Ecto neural progenitor cell (in vitro differentiated cells): Measurements from ENCODE around the gene SIGLEC6.
"Not testable (repeated sequence)": the region's sequence is repeated elsewhere in the genome, so short reads cannot be mapped to it uniquely, and the experiment has no call there.

Source experiments
- DNase-seq: peaks from one replicate; pipeline ENCODE4 v3.0.0-alpha.2; 2018; ENCODE audit warnings: low spot score

SIGLEC6 gene

DNA sequence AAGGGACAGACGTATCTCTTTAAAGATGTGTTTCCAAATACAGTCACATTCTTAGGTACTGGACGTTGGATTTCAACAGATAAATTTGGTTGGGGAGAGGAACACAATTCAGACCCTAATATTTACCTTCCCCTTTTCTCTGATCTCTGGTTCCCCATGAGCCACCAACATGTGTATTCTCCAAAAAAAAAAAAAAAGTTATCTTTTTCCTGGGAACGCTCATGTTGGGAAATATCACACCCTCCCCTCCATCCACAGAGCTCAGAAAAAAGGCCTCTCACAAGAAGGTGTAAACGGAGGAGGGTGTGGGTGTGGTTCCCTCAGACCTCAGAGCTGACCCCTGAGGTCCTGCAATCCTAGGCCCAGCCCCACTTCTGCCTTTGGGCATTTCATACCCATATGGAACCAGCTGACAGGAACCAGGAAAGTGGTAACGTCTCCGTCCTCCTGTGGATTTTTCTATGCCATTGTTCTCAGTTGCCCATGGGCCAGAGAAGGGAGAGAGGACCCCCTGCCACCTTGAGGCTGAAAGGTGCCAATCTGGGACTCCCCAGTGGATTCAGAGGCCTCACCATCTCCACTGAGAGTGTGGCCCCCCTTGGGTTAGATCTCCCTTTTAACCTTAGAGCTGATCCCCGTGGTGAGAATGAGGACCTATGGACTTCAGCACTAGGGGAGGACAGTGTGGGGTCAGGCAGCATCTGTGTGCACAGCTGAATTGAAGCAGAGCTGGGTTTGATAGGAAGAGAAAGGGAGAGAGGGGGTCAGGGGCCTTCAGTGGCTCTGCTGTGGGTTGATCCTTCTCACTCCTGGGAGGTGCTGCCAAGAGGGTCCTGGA lies 21.4 kb downstream of the SIGLEC6 start:
- no peak for DNase-seq

GRCh38 chr19:51508059-51508733 lies 23.3 kb downstream of the SIGLEC6 start:
- DNase-seq: no peak

- no peak for DNase-seq
Observed at GRCh38 chr19:51507640-51508058, 23.8 kb downstream of the SIGLEC6 start.

DNA sequence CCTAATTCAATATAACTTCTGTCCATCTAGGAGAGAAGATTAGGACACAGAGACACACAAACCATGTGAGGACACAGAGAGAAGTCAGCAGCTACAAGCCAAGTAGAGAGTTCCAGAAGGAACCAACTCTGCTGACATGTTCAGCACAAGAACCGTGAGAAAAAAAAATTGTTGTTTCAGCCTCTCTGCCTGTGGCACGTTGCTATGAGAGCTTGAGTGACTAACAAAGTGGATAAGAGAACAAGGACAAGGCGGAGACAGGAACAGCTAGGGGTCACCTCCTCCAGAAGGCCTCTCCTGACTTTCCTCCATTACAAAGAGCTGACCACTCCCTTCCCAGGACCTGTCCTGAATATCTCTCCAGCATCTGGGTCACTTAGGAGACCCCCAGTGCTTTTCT lies 24.3 kb downstream of the SIGLEC6 start:
- no peak for DNase-seq

- no peak for DNase-seq
Observed at GRCh38 chr19:51505904-51506303, 25.6 kb downstream of the SIGLEC6 start.

DNA sequence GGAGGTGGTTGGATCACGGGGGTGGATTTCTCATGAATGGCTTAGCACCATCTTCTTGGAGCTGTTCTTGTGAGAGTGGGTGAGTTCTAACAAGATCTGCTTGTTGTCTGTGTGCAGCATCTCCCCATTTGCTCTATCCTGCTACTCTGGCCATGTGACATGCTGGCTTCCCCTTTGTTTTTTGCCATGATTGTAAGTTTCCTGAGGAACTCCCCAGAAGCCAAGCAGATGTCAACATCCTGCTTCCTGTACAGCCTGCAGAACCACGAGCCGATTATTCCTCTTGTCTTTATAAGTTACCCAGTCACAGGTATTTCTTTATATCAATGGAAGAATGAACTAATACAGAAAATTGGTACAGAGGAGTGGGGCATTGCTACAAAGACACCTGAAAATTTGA lies 27.6 kb downstream of the SIGLEC6 start:
- no peak for DNase-seq

GRCh38 chr19:51503286-51503817 lies 28.1 kb downstream of the SIGLEC6 start:
- no peak for DNase-seq

GRCh38 chr19:51501594-51502263 lies 29.7 kb downstream of the SIGLEC6 start, which contains the start of gene SIGLEC12:
TSS of gene SIGLEC12 (minus strand) at chr19:51501800. CDS start at chr19:51501733, 67 bp downstream.
- DNase-seq: no peak

- DNase-seq: not testable (repeated sequence)
Observed at GRCh38 chr19:51500931-51501330, 30.5 kb downstream of the SIGLEC6 start.

GRCh38 chr19:51497666-51498065 lies 33.8 kb downstream of the SIGLEC6 start:
- no peak for DNase-seq

DNA sequence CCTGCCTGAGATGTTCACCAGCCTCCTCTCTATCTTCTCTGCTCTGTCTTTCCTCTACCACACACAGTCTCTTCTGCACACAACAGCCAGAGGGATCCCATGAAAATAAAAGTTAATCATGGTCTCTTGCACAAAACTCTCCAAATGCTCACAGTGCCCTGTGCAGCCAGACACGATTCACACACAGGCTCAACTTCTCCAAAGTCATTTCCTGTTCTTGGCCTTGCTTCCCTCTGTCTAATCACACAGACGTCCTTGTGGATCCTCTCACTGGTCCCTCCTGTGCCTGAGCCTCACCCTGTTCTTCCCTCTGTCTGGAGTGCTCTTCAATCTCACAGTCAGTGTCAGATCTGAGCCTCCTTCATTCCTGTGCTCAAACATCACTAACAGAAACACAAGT lies 37.7 kb downstream of the SIGLEC6 start:
- no peak for DNase-seq

GRCh38 chr19:51491586-51491985 lies 39.9 kb downstream of the SIGLEC6 start:
- no peak for DNase-seq

- DNase-seq: no peak
Observed at GRCh38 chr19:51490676-51491075, 40.8 kb downstream of the SIGLEC6 start.

GRCh38 chr19:51489113-51489512 lies 42.4 kb downstream of the SIGLEC6 start:
- no peak for DNase-seq

- no peak for DNase-seq
Observed at GRCh38 chr19:51488491-51488890, 43.0 kb downstream of the SIGLEC6 start.

GRCh38 chr19:51485960-51486660 lies 45.4 kb downstream of the SIGLEC6 start:
- DNase-seq: no peak

DNA sequence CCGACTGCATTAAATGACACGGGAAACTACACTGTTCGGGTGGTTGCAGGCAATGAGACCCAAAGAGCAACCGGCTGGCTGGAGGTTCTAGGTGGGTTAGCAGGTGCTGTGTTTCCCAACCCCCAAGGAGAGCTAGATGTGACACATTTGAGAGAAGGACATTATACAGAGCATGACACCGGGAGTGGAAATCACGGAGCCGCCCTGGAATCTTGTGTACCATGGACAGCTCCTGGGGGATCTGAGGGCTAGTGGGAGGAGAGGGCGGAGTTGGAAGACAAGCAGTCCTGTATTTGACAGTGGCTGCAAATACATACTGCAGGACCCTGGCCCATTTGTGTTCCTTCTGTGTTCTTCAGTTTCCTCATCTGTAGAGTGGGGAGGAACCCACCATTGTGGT lies 50.9 kb downstream of the SIGLEC6 start:
- DNase-seq: peak; percentile 58

GRCh38 chr19:51479531-51480331 lies 51.7 kb downstream of the SIGLEC6 start:
- DNase-seq: no peak

- no peak for DNase-seq
Observed at GRCh38 chr19:51478381-51479234, 52.9 kb downstream of the SIGLEC6 start, which contains the start of gene CEACAM18. TSS of gene CEACAM18 (plus strand) at chr19:51478539.

- DNase-seq: no peak
Observed at GRCh38 chr19:51477344-51477743, 54.1 kb downstream of the SIGLEC6 start.
